GM12878 (cell line): ENCODE data around the gene KDM2A. TPM values are rescaled to one million over a fixed set of nuclear protein-coding genes. Genes with fewer than 3 reads are reported as not detected.

Source experiments
- ATAC-seq: fragments of 200-7000 bp; cut with Tn5 transposase; 3 replicates; pipeline ENCODE4 v1.9.1; 2020; ENCODE audit warnings: mild to moderate bottlenecking, moderate library complexity
- BruUV-seq: library from RNA; stranded (reverse); fragments of 400-500 nt; replicated peaks from 2 replicates; lab custom pipeline; 2021; lab: Mats Ljungman, UMichigan
- CTCF ChIA-PET: fragments of 300-600 bp; sonication (Branson Sonifier 250); formaldehyde crosslinking; extraction: SDS; loops from one replicate; lab custom pipeline; 2021; ENCODE audit warnings: inconsistent platforms; lab: Yijun Ruan, JAX
- POLR2A ChIA-PET: fragments of 350-600 bp; formaldehyde crosslinking; extraction: SDS; loops from one replicate; lab custom pipeline; 2021; ENCODE audit warnings: inconsistent platforms; lab: Charles Lee
- RAD21 ChIA-PET: fragments of 300-600 bp; sonication (Branson Sonifier 250); formaldehyde crosslinking; loops from one replicate; lab custom pipeline; 2023; ENCODE audit warnings: antibody characterized with exemption; ENCODE audit not compliant: unreplicated experiment; lab: Charles Lee
- SMC1A ChIA-PET: fragments of 300-600 bp; sonication (Branson Sonifier 250); formaldehyde crosslinking; loops from one replicate; lab custom pipeline; 2023; ENCODE audit not compliant: unreplicated experiment, uncharacterized antibody; lab: Charles Lee
- DNase-seq: peaks from one replicate; pipeline ENCODE4 v3.0.0-alpha.2; 2011; ENCODE audit warnings: low read depth, low spot score
- FAIRE-seq: peaks from 3 replicates; lab custom pipeline; 2011; peaks lifted over from hg19 to GRCh38; lab: Jason Lieb, UNC
- H2AFZ ChIP-seq: 2 replicates; pipeline ENCODE4 v1.6.0; 2011; ENCODE audit warnings: low read depth, low read length, control low read depth; ENCODE audit not compliant: control insufficient read depth
- H3K27ac ChIP-seq: 2 replicates; pipeline ENCODE4 v1.5.1; 2011; ENCODE audit warnings: control low read depth; ENCODE audit not compliant: control insufficient read depth, insufficient read depth
- H3K27me3 ChIP-seq, 2 experiments: replicated peaks in 1 of 2; 2 replicates each; pipeline versions ENCODE4 v1.6.0 to v1.6.1; 2011; ENCODE audit warnings: low read length in 1 of 2; ENCODE audit not compliant: control insufficient read depth in 2 of 2, insufficient read depth in 2 of 2
- H3K36me3 ChIP-seq, 2 experiments: 2 replicates each; pipeline ENCODE4 v1.5.1; 2011; ENCODE audit warnings: low read length in 1 of 2; ENCODE audit not compliant: control insufficient read depth in 2 of 2, insufficient read depth in 2 of 2
- H3K4me1 ChIP-seq: 2 replicates; pipeline ENCODE4 v1.6.1; 2011; ENCODE audit warnings: mild to moderate bottlenecking, low read length, moderate library complexity, mixed read lengths; ENCODE audit not compliant: control insufficient read depth, insufficient read depth
- H3K4me2 ChIP-seq: 2 replicates; pipeline ENCODE4 v1.6.0; 2011; ENCODE audit warnings: control low read depth; ENCODE audit not compliant: control insufficient read depth, insufficient read depth
- H3K4me3 ChIP-seq: fragments of 200-600 bp; sonication (generic); 2 replicates; pipeline ENCODE4 v1.5.1; 2016
- H3K79me2 ChIP-seq: 2 replicates; pipeline ENCODE4 v1.6.0; 2011; ENCODE audit warnings: low read length; ENCODE audit not compliant: control insufficient read depth, insufficient read depth
- H3K9ac ChIP-seq: 2 replicates; pipeline ENCODE4 v1.8.0; 2011; ENCODE audit warnings: low read length, control low read depth, mixed read lengths; ENCODE audit not compliant: control insufficient read depth, insufficient read depth
- H3K9me3 ChIP-seq: replicated peaks from 3 replicates; pipeline ENCODE4 v1.5.1; 2011; ENCODE audit warnings: mild to moderate bottlenecking, low read length; ENCODE audit not compliant: control insufficient read depth, insufficient read depth
- H4K20me1 ChIP-seq: 2 replicates; pipeline ENCODE4 v1.6.0; 2011; ENCODE audit not compliant: control insufficient read depth, insufficient read depth
- CHD1 ChIP-seq: IDR thresholded peaks from 2 replicates; pipeline ENCODE4 v1.6.1; 2012; ENCODE audit warnings: low read depth, low read length, improper control_type of control experiment
- GABPA ChIP-seq: IDR thresholded peaks from 2 replicates; pipeline ENCODE4 v1.6.1; 2014; ENCODE audit warnings: antibody characterized with exemption, low read depth, mild to moderate bottlenecking, inconsistent platforms
- IKZF2 ChIP-seq, 2 experiments: fragments of 450-650 bp; IDR thresholded peaks; 2 replicates each; pipeline ENCODE4 v1.6.1; 2017; ENCODE audit warnings: mild to moderate bottlenecking in 2 of 2, moderate library complexity in 2 of 2
- TARDBP ChIP-seq: IDR thresholded peaks from 2 replicates; pipeline ENCODE4 v1.6.1; 2016; ENCODE audit warnings: borderline replicate concordance
- YY1 ChIP-seq: IDR thresholded peaks from 2 replicates; pipeline ENCODE4 v1.6.1; 2011; ENCODE audit warnings: low read depth, mild to moderate bottlenecking, low read length
- ZSCAN29 ChIP-seq: fragments of 450-650 bp; IDR thresholded peaks from 2 replicates; pipeline ENCODE4 v1.6.1; 2017; ENCODE audit warnings: mild to moderate bottlenecking, moderate library complexity
- WGBS: methylation state at CpG from one replicate; pipeline ENCODE4 v1.1.6; 2016; ENCODE audit warnings: low lambda C conversion rate; ENCODE audit not compliant: insufficient replicate concordance, insufficient coverage; ENCODE audit errors: missing lambda C conversion rate; 5-methylcytosine and 5-hydroxymethylcytosine counted together
- in situ Hi-C: fragments of 300-500 bp; cut with MboI; formaldehyde crosslinking; loops from 9 replicates; pipeline ENCODE4 v1.14.3; 2018; ENCODE audit warnings: mixed read lengths
- intact Hi-C: fragments of 100-400 bp; cut with micrococcal nuclease; formaldehyde crosslinking; loops from one replicate; pipeline ENCODE4 v1.14.2; 2022; ENCODE audit not compliant: unreplicated experiment
- polyA plus RNA-seq, 11 experiments: library from polyadenylated mRNA; depleted of rRNA in 4 of 11; unstranded in 6 of 11; stranded (reverse) in 5 of 11; fragments of >200 nt; fragmentation: Nextera tagmentation in 4 of 11; fragmentation: Illumina TruSeq in 1 of 11; extraction: Ambion mirVana in 4 of 11; extraction: Trizol in 1 of 11; gene quantifications; 1 replicate in 1 of 11; 2 replicates in 10 of 11; pipeline versions ENCODE4 v1.2.1 to v1.2.3, GENCODE V29; 2011 to 2016; ENCODE audit warnings: inconsistent platforms in 2 of 11, missing spikeins in 2 of 11, low read depth in 1 of 11
- total RNA-seq, 4 experiments: library from RNA; depleted of rRNA in 3 of 4; stranded (reverse); fragments of >200 nt in 3 of 4; fragmentation: Illumina TruSeq in 1 of 4; extraction: Trizol in 1 of 4; gene quantifications; 2 replicates each; pipeline versions ENCODE4 v1.2.1 to v1.2.3, GENCODE V29; 2013 to 2021
- TF ChIP-seq, protein P1 (sequence below): fragments of 450-650 bp; formaldehyde crosslinking; IDR thresholded peaks from 2 replicates; pipeline ENCODE4 v1.5.0; 2022; ENCODE audit warnings: mild to moderate bottlenecking, missing genetic modification characterization
- TF ChIP-seq, protein P2 (sequence below): fragments of 450-650 bp; IDR thresholded peaks from 2 replicates; pipeline ENCODE4 v1.6.1; 2016; ENCODE audit warnings: mild to moderate bottlenecking

KDM2A gene
- total and polyA plus RNA-seq, 10 of the 15 experiments (the other 5 are each of a cell fraction or from before 2014, with no cell fraction given): 10.5 to 69.3 (median 41.6) TPM

GRCh38 chr11:67102664-67103063 is 16.4 kb upstream of the KDM2A start (continued):
- no peak for TF ChIP-seq ZSCAN29
- no peak for TF ChIP-seq CHD1
- TF ChIP-seq IKZF2 (IDR thresholded peaks at IDR 0.05): no peak
- no peak for TF ChIP-seq TARDBP

DNA sequence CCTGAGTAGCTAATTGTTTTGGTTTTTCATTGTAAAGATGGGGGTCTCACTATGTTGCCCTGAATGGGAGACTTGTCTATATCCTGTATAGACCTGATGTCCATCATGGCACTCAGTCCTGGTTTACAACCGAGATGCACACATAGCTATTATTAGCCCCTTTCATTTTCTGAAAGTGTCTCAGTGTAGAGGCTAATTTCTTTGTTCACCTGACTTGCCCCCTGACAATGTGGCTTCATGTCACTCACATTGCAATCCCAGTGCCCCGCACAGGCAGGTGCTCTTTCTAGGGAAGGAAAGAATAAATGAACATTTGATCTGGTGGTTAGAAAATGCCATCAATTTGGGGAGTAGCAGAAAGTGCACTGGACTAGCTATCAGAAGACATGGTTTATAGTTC is 13.1 kb upstream of the KDM2A start:
- DNase-seq: no peak
- TF ChIP-seq, protein P1, sequence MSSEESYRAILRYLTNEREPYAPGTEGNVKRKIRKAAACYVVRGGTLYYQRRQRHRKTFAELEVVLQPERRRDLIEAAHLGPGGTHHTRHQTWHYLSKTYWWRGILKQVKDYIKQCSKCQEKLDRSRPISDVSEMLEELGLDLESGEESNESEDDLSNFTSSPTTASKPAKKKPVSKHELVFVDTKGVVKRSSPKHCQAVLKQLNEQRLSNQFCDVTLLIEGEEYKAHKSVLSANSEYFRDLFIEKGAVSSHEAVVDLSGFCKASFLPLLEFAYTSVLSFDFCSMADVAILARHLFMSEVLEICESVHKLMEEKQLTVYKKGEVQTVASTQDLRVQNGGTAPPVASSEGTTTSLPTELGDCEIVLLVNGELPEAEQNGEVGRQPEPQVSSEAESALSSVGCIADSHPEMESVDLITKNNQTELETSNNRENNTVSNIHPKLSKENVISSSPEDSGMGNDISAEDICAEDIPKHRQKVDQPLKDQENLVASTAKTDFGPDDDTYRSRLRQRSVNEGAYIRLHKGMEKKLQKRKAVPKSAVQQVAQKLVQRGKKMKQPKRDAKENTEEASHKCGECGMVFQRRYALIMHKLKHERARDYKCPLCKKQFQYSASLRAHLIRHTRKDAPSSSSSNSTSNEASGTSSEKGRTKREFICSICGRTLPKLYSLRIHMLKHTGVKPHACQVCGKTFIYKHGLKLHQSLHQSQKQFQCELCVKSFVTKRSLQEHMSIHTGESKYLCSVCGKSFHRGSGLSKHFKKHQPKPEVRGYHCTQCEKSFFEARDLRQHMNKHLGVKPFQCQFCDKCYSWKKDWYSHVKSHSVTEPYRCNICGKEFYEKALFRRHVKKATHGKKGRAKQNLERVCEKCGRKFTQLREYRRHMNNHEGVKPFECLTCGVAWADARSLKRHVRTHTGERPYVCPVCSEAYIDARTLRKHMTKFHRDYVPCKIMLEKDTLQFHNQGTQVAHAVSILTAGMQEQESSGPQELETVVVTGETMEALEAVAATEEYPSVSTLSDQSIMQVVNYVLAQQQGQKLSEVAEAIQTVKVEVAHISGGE (CRISPR knock-in tag): no peak
- TF ChIP-seq YY1 (0 out of 2 replicates have a peak, but pooled peaks have one; percentile 13), GABPA (no peak)
- TF ChIP-seq, protein P2, sequence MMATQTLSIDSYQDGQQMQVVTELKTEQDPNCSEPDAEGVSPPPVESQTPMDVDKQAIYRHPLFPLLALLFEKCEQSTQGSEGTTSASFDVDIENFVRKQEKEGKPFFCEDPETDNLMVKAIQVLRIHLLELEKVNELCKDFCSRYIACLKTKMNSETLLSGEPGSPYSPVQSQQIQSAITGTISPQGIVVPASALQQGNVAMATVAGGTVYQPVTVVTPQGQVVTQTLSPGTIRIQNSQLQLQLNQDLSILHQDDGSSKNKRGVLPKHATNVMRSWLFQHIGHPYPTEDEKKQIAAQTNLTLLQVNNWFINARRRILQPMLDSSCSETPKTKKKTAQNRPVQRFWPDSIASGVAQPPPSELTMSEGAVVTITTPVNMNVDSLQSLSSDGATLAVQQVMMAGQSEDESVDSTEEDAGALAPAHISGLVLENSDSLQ: peak; percentile 56; the same call in 1 of the 2 replicates
- Histone ChIP-seq H3K79me2 (no peaks in the 10 kb centered on the region), H2AFZ (peak overlapping the region; percentile 80), H3K36me3 (no peaks in the 10 kb centered on the region), H3K9ac (peak overlapping the region; percentile 50), H3K4me1 (peaks cover 17% of the 10 kb centered on the region), H4K20me1 (no peaks in the 10 kb centered on the region), H3K27ac (peak overlapping the region; percentile 46), H3K27me3 (no peaks in the 10 kb centered on the region), H3K9me3 (no peaks in the 10 kb centered on the region), H3K4me3 (no peak overlapping the region), H3K4me2 (peak overlapping the region; percentile 74)
- ChIA-PET SMC1A (interaction anchor here (0.8 to 2.1 kb wide), 4 partner anchors 10 to 248 kb away, joined by 3 to 16 read pairs (median 4); partner anchors contain the start of gene POLD4), POLR2A (interaction anchor here (0.5 to 0.9 kb wide), 3 partner anchors 11 to 494 kb away, joined by 3 to 5 read pairs (median 3); no protein-coding TSS in a partner anchor), RAD21 (interaction anchor here (0.7 to 1.6 kb wide), 5 partner anchors 10 to 251 kb away, joined by 3 to 6 read pairs (median 5); partner anchors contain the start of gene KDM2A), CTCF (interaction anchor here (2.0 to 2.6 kb wide), 2 partner anchors 10 to 62 kb away, joined by 10 to 12 read pairs; no protein-coding TSS in a partner anchor)
- no TSS peak for BruUV-seq
- no peak for FAIRE-seq
- intact Hi-C loops: no loop called here
- in situ Hi-C loops: no loop called here
- ATAC-seq: peak; percentile 73
- WGBS: 10% methylated on average over 2 of the region's 2 CpGs
